Measurements from ENCODE around the gene PEX11A.

PEX11A gene

DNA sequence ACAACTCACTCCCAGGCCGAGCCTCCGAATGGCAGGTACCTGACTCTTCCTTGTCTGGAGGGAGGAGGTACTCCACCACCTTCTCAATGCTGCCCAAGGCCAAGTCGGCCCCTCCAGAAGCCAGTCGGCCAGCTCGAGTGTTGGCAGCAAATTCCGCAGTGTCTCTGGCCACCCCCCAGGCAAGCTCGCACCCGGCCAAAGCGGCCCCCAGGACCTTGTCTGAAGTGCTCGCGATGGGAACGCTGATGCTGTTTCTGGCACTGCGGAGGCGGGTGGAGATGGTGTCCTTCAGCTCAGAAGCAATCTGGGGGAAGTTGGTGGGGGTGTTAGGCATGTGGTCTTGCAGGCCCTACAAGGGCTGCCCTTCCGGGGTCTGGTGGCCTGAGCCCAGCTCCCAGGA is 20.6 kb downstream of the PEX11A start:
- Histone ChIP-seq H3K27ac (no peak overlapping the region), H3K4me3 (ENCODE audit: low read depth, low read length) (no peak overlapping the region), H3K36me3 (replicated peaks) (no peaks in the 10 kb centered on the region), H3K27me3 (replicated peaks) (no peaks in the 10 kb centered on the region)
- TF ChIP-seq, protein P1, sequence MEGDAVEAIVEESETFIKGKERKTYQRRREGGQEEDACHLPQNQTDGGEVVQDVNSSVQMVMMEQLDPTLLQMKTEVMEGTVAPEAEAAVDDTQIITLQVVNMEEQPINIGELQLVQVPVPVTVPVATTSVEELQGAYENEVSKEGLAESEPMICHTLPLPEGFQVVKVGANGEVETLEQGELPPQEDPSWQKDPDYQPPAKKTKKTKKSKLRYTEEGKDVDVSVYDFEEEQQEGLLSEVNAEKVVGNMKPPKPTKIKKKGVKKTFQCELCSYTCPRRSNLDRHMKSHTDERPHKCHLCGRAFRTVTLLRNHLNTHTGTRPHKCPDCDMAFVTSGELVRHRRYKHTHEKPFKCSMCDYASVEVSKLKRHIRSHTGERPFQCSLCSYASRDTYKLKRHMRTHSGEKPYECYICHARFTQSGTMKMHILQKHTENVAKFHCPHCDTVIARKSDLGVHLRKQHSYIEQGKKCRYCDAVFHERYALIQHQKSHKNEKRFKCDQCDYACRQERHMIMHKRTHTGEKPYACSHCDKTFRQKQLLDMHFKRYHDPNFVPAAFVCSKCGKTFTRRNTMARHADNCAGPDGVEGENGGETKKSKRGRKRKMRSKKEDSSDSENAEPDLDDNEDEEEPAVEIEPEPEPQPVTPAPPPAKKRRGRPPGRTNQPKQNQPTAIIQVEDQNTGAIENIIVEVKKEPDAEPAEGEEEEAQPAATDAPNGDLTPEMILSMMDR (IDR thresholded peaks at IDR 0.05; ENCODE audit: low read depth, low read length, missing control alignments), result no peak
- in situ Hi-C loops (cut with HindIII; ENCODE audit: low pct_ligation_motif_present, low sequenced_read_pairs), result no loop called here
- DNase-seq, result no peak

DNA sequence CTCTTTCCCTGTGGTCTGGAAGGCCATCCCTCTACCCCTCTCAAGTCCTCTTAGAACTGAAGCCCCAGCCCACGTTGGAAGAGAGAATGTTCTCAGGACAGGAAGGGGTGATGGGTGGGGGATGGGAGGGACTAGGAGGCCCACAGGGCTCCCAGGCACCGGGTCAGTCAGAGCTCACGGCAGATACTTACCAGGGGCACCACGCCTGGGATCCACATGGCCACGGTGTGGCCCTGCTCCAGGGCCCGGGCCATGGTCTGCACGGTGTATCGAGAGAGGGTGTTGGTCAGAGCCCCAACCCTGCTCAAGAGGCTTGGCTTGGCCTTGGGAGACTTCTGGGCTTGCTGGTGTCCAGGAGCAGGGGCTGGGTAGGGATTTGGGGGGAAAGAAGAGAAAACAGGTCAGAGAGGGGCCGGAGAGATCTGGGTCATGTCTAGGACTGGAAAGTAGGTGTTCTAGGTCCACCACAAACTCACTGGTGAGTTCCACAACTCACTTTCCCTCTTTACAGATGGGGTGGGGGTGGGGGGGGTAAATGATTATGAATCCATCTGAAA is 21.2 kb downstream of the PEX11A start:
- H3K27ac ChIP-seq, result no peak overlapping the region
- in situ Hi-C loops (cut with HindIII; ENCODE audit: low pct_ligation_motif_present, low sequenced_read_pairs), result no loop called here
- DNase-seq, result no peak
- no peaks in the 10 kb centered on the region for H3K36me3 ChIP-seq (replicated peaks)
- TF ChIP-seq, protein P1 (IDR thresholded peaks at IDR 0.05; ENCODE audit: low read depth, low read length, missing control alignments), result no peak
- H3K27me3 ChIP-seq (replicated peaks), result no peaks in the 10 kb centered on the region
- H3K4me3 ChIP-seq (ENCODE audit: low read depth, low read length), result no peak overlapping the region

DNA sequence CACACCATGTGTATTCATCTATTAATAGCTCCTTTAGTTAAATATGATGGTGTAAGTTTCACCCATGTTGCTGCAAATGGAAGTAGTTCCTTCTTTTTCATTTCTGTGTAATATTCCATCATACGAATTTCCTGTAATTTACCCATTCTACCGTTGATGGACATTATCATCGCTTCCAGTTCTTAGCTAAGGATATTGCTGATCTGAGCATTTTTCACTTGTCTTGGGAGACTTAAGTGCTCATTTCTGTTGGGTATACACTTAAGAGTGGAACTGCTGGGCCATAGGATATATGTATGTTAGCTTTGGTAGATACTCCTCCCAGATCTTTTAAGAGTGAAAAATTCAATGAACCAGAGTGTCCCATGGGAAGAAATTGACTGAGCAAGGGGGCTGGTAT is 22.4 kb downstream of the PEX11A start:
- in situ Hi-C loops (cut with HindIII; ENCODE audit: low pct_ligation_motif_present, low sequenced_read_pairs), result no loop called here
- DNase-seq, result no peak
- TF ChIP-seq, protein P1 (IDR thresholded peaks at IDR 0.05; ENCODE audit: low read depth, low read length, missing control alignments), result no peak
- Histone ChIP-seq H3K27ac (no peak overlapping the region), H3K36me3 (replicated peaks) (no peaks in the 10 kb centered on the region), H3K27me3 (replicated peaks) (no peaks in the 10 kb centered on the region), H3K4me3 (ENCODE audit: low read depth, low read length) (no peak overlapping the region)

DNA sequence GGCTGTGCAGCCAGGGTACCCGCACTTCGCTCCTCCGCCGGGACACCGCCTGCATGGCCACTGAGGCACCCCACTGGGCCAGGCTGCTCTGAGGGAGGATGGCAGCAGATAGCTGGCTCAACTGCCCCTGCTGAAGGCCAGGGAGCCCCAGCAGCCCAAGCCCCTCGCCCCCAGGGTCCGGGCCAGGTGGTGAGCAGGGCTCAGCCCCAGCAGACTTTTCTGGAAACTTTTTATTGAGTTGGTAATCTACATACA is 22.9 kb downstream of the PEX11A start:
- in situ Hi-C loops (cut with HindIII; ENCODE audit: low pct_ligation_motif_present, low sequenced_read_pairs), result no loop called here
- H3K27me3 ChIP-seq (replicated peaks), result no peaks in the 10 kb centered on the region
- H3K4me3 ChIP-seq (ENCODE audit: low read depth, low read length), result no peak overlapping the region
- TF ChIP-seq, protein P1 (IDR thresholded peaks at IDR 0.05; ENCODE audit: low read depth, low read length, missing control alignments), result no peak
- H3K27ac ChIP-seq, result no peak overlapping the region
- no peaks in the 10 kb centered on the region for H3K36me3 ChIP-seq (replicated peaks)
- no peak for DNase-seq

DNA sequence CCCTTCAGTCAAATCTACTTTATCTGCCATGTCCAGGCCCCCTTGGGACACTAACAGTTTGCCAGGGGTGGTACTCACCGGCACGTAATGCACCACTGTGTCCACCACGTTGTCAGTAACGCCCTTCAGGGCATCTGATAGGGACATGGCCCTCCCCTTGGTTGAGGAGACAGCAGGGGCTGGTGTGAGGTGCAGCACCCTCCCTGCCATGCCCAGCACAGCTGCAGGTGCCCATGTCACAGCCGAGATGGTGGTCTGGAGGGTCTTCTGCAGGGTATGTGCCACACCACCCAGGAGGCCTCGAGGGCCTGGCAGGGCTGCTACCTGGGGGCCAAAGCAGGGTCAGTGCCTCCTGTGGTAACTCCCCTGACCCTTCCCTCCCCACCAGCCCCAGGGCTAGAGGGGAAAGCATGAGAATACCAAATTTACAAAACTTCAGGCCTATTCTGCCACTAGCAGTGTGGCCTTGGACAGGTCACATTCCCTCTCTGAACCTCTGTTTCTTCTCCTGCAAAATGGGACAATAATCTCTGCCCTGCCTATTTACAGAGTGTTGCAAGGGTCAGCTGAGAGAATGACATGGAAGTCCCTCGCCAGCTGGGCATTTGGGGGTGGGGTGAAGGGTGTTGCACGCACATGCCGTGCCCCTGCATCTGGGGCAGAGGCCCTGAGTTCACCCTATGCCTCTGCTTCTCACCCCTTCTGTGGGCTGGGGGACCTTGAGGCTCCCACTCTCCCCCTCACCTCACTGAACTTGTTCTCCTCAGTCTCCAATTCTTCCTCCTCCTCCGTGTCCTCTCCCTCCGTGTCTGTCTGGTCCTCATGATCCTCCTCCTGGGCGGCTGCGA is 23.5 kb downstream of the PEX11A start:
- Histone ChIP-seq H3K4me3 (ENCODE audit: low read depth, low read length) (no peak overlapping the region), H3K27ac (no peak overlapping the region), H3K27me3 (replicated peaks) (no peaks in the 10 kb centered on the region), H3K36me3 (replicated peaks) (no peaks in the 10 kb centered on the region)
- TF ChIP-seq, protein P1 (IDR thresholded peaks at IDR 0.05; ENCODE audit: low read depth, low read length, missing control alignments), result no peak
- no peak for DNase-seq
- in situ Hi-C loops (cut with HindIII; ENCODE audit: low pct_ligation_motif_present, low sequenced_read_pairs), result no loop called here
